GM19328 (cell line): ENCODE data around the gene MORN4.

Experiments used
- ATAC-seq: cut with Tn5 transposase; IDR thresholded peaks from one replicate; pipeline ENCODE4 v1.9.1; 2021; ENCODE audit warnings: mild to moderate bottlenecking, moderate library complexity; ENCODE audit not compliant: unreplicated experiment

MORN4 gene

DNA sequence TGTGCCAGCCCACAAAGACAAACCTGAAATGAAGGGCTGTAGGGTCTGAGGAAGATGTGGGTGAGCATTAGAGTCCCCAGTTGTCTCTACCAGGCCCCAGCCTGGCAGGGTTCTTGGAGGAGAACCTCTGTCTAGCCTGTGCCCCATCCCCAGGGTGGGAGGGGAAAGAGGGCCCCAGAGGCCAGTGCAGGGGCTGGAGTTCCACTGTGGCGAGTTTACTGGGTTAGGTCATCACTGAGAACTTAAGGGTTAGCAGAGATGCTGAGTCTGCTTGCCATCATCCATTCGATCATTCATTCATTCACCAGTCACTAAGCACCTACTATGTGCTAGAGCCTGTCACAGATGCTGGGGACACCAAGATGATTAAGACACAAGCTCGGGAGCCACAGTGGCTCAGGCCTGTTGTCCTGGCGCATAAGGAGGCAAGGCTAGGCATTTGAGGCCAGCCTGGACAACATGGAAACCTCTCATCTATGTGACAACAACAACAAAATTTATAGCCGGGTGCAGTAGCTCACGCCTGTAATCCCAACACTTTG, 58.1 kb downstream of the MORN4 start:
- no peak for ATAC-seq

DNA sequence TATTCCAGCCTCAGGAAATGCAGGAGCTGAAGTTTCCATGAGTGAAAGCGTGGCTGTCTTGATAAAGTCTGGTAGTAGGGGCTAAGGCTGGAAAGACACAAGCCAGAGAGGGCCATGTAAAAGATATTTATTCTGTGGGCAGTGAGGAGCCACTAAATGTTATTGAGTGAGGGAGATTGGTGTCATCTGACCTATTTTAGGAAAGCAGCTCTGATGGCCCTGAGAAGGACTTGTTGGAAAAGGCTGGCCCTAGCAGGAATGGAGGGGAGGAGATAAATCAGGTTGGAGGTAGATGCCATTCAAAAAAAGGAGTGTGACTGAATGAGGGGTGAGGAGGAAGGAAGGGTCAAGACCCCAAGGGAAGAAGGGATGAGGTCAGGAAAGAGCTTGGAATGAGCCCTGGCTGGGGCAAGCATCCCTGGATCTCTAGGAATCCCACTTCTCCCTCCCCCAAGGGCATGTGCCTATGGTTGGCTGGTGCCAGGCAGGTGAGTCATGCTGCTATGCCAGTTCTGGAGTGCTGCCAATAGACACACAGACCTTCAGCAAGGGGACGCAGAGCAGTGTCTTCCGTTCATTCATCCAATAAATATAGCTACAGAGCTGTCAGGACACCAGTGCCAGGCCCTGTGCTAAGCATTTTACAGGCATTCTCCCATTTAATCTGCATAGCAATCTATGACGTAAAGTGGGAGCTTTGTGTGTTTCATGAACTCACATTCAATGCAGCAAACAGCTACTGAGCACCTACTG, 58.8 kb downstream of the MORN4 start:
- no peak for ATAC-seq

DNA sequence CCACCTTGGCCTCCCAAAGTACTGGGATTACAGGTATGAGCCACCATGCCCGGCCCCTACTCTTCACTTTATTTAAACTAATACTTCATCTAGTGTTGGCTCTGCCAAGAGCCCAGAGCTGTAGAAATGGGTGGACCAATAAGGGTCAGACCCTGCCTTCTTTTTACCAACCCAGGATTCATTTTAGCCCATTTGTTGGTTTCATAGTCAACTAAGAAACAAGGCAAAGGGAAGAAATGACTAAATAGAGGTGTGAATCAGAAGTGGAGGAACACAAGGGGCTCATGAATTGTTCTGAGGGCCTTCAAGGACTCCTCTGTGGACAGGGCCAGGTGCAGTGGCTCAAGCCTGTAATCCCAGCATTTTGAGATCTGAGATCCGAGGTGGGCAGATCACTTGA, 59.6 kb downstream of the MORN4 start:
- ATAC-seq = no peak

DNA sequence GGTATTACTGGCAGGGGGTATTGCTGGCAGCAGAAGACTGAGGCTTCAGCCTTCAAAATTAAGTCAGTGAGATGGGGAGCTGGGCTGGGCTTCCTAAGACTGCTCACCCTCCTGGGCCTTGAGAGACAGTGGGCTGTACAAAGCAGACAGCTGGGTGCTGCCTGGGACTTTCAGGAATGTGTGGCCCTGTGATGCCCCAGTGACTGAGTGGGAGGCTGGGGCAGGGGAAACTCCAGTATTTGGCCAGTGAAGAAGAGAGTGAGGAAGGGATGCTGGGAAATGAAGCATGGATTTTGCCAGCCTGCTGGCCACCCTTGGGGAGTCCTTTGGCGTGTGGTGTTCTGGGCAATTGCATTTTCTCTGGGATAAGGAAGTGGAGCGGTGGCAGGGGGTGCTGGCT, 60.3 kb downstream of the MORN4 start:
- ATAC-seq = no peak

DNA sequence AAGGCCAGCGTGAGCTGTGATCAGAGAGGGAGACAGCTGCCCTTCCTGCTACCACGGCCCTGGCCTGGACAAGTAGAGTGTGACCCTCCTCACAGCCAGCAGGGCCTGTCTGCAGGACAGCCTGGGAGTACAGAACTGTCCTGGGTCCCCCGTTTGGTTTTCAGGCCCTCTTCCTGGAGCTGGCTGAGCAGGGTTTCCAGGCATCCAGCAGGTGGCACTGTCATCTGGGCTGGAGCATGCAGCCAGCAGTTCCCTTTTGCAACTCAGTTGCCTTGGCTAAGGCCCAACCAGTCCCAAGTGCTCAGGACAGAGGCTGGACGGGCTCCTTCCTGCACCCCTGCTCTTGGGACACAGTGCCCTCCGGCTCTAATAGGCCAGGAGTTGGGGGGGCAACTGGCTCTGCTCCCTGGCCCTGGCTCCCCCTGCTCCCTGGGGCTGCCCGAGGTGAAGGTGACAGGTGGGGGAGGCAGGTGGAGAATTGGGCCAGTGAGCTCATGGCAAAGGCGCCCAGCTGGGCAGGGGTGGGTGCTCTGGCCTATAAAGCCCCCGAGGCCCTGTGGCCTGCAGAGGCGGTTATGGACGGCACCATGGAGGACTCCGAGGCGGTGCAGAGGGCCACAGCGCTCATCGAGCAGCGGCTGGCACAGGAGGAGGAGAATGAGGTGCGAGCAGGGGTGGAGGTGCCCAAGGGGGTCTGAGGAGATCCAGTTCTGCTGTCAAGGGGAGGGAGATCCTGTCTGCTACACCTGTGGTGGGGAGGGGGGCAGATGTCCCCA, 60.9 kb downstream of the MORN4 start, which contains the start of gene ANKRD2:
ANKRD2 (plus strand) TSS at position 566 of the 776 bp plus-strand sequence; CDS start at position 576, 10 bp downstream.
- ATAC-seq = peak; percentile 76

DNA sequence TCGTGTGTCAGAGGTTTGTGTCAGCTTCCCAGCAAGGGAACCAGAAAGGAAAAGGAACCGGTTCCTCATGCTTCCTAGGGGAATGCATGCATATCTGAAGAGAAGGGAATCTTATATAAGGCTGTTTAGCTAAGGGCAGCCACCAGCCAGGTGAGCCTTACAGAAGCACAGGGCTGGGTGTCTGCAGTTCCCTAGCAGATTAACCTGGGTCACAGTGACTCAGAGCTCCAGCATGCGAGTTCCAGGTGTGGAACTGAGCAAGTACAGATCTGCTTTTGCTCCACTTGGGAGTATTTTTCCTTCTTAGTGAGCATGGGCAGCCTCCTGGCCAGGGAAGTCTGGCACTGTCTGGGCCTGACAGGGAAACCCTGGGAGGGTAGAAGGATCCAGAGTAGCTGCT, 61.7 kb downstream of the MORN4 start:
- no peak for ATAC-seq

DNA sequence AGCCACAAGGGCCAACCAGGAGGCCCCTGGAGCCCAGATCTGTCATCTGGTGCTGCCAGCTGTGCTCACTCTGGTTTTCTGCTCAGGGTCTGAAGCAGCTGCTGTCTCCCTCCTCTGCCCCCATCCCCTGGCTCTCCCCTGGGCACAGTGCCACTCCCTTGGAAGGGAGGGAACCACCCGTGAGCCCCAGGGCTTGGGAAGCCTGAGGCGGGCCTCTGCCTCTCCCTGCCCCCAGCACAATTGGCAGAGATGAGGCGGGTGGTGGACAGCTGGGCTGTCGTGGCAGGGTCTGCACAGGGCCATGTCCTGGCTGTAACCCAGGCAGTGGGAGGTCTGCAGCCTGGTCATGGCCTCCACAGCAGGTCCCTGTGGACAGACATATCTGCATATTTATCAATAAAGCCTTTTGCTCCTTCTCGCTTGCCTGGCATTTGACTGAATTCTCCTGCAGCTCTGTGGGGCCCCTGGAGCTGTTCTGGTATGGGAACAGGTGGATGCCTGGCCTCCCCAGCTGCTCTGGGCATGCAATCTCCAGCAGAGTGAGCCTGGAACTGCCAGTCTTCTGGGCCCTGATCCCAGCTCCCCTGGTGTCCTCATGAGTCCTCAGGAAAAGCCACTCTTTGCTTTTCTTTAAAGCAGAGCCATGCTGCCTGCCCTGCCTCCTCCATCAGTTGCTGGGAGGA, 62.4 kb downstream of the MORN4 start:
- no peak for ATAC-seq

DNA sequence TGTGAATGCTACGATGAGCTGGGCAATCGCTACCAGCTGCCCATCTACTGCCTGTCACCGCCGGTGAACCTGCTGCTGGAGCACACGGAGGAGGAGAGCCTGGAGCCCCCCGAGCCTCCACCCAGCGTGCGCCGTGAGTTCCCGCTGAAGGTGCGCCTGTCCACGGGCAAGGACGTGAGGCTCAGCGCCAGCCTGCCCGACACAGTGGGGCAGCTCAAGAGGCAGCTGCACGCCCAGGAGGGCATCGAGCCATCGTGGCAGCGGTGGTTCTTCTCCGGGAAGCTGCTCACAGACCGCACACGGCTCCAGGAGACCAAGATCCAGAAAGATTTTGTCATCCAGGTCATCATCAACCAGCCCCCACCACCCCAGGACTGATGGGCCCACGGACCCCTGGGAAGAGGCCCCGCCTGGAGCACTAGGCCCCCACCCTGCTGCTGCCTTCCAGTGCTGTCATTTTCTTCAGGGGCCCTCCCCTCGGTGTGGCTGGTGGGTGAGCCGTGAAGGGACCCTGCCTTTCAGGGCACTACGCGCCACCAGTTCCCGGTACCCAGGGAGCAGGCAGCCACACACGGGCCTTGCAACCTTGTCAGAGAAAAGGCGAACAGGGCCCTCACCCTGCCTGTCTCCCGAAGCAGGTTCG, 63.0 kb downstream of the MORN4 start:
- ATAC-seq = no peak

DNA sequence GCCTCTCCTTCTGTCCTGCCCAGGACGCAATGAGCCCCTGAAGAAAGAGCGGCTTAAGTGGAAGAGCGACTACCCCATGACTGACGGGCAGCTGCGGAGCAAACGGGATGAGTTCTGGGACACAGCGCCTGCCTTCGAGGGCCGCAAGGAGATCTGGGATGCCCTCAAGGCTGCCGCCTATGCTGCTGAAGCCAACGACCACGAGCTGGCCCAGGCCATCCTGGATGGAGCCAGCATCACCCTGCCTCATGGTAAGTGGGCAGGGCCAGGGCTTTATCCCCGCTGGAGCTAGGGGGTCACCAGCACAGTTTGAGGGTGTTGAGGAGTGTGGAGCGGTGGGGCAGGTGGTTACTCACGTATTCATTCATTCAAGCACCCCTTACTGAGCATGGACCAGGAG, 65.4 kb downstream of the MORN4 start:
- no peak for ATAC-seq

DNA sequence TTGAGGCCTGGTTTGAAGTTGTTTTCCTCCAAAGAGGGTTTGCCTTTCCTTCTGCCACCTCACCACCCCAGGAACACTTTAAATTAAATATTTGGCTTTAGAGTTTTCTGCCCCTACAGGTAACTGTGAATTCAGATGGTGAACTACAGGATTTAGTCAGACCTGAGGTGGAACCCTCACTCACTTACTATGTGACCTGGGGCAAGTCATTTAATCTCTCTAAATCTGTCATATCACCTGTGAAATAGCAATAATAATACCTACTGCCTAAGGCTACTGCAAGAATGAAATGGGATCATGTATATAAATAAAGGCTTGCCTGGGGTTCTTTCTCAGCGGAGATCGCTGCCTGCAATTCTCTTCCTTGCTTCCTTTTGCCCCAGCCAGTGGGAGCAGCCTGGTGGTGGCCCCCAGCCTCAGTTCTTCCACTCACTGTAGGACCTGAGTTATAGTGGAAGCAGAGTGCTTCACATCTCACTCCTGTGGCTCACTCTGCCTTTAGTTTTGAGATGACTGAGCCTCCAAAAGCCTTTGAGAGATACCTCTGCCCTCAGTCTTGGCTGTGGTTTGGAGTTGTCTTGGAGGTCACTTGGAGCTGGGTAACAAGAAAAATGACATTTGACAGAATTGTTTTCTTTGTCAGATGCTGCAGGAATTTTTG, 66.8 kb downstream of the MORN4 start:
- no peak for ATAC-seq

DNA sequence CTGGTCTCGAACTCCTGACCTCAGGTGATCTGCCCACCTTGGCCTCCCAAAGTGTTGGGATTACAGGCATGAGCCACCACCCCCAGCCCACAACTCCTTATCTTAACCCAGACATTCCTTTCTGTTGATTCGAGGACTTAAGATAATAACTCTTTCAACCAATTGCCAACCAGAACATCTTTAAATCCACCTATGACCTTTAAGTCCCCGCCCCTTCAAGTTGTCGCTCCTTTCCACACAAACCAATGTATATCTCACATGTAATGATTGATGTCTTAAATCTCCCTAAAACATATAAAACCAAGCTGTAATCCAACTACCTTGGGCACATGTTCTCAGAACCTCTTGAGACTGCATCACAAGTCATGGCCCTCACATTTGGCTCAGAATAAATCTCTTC, 68.5 kb downstream of the MORN4 start:
- no peak for ATAC-seq
